HepG2 (cell line): ENCODE results near the gene BICDL2. TPM values are rescaled to one million over a fixed set of nuclear protein-coding genes. Genes with fewer than 3 reads are reported as not detected.

ENCODE experiments used
- AKAP8 ChIP-seq: sonication (generic); formaldehyde crosslinking; IDR thresholded peaks from 2 replicates; pipeline ENCODE4 v1.5.1; 2020; ENCODE audit warnings: mild to moderate bottlenecking, missing genetic modification reagents
- FOXM1 ChIP-seq: sonication (generic); formaldehyde crosslinking; IDR thresholded peaks from 2 replicates; pipeline ENCODE4 v1.5.0; 2020; ENCODE audit warnings: missing genetic modification reagents
- NR2F6 ChIP-seq, 2 experiments: IDR thresholded peaks; 2 replicates each; pipeline ENCODE4 v1.6.1; 2016; ENCODE audit warnings: antibody characterized with exemption in 1 of 2, mild to moderate bottlenecking in 1 of 2
- ZFP91 ChIP-seq: sonication (generic); formaldehyde crosslinking; IDR thresholded peaks from 2 replicates; pipeline ENCODE4 v1.9.0; 2022; ENCODE audit warnings: missing genetic modification reagents, mild to moderate bottlenecking, borderline replicate concordance
- ZFX ChIP-seq: sonication (generic); formaldehyde crosslinking; IDR thresholded peaks from 2 replicates; pipeline ENCODE4 v1.4.0; 2020; ENCODE audit warnings: mild to moderate bottlenecking, low read depth, missing genetic modification reagents, moderate library complexity
- ZNF160 ChIP-seq: sonication (generic); formaldehyde crosslinking; IDR thresholded peaks from 2 replicates; pipeline ENCODE4 v1.8.0; 2022; ENCODE audit warnings: mild to moderate bottlenecking, inconsistent platforms, missing genetic modification reagents
- ZNF281 ChIP-seq: sonication (generic); formaldehyde crosslinking; IDR thresholded peaks from 2 replicates; pipeline ENCODE4 v1.4.0; 2020; ENCODE audit warnings: missing genetic modification reagents, borderline replicate concordance
- ZNF292 ChIP-seq: sonication (generic); formaldehyde crosslinking; IDR thresholded peaks from 2 replicates; pipeline ENCODE4 v1.8.1; 2022; ENCODE audit warnings: mild to moderate bottlenecking, low read depth, missing genetic modification reagents, borderline replicate concordance
- ZNF446 ChIP-seq: sonication (generic); formaldehyde crosslinking; IDR thresholded peaks from 2 replicates; pipeline ENCODE4 v1.5.0; 2020; ENCODE audit warnings: mild to moderate bottlenecking, missing genetic modification reagents
- polyA plus RNA-seq, 8 experiments: library from polyadenylated mRNA; depleted of rRNA in 3 of 8; stranded (reverse) in 7 of 8; unstranded in 1 of 8; fragments of >200 nt; fragmentation: Illumina TruSeq in 4 of 8; extraction: Trizol in 4 of 8; gene quantifications; 2 replicates each; pipeline versions ENCODE4 v1.2.1 to v1.2.3, GENCODE V29; 2011 to 2016; ENCODE audit warnings: low read depth in 4 of 8, missing spikeins in 1 of 8, mixed read lengths in 1 of 8; ENCODE audit not compliant: insufficient read depth in 1 of 8
- total RNA-seq, 5 experiments: library from RNA; depleted of rRNA; stranded (reverse); fragments of >200 nt; fragmentation: Illumina TruSeq; extraction: Trizol; gene quantifications; 2 replicates each; pipeline ENCODE4 v1.2.3, GENCODE V29; 2016; ENCODE audit warnings: low read depth in 1 of 5
- TF ChIP-seq, protein P1 (sequence below): sonication (generic); formaldehyde crosslinking; IDR thresholded peaks from 2 replicates; pipeline ENCODE4 v1.4.0; 2020; ENCODE audit warnings: missing genetic modification reagents
- TF ChIP-seq, protein P2 (sequence below): sonication (generic); formaldehyde crosslinking; IDR thresholded peaks from 2 replicates; pipeline ENCODE4 v1.5.1; 2020; ENCODE audit warnings: mild to moderate bottlenecking, missing genetic modification reagents, moderate library complexity

Gene BICDL2
- total and polyA plus RNA-seq, 2 of the 13 experiments (the other 11 are each of a cell fraction or from before 2014, with no cell fraction given): 0.12 TPM; not detected in 1

- TF ChIP-seq ZFP91 (CRISPR knock-in tag) (0 out of 2 replicates have a peak, but pooled peaks have one; percentile 13), ZNF281 (CRISPR knock-in tag) (no peak), AKAP8 (CRISPR knock-in tag) (no peak), ZNF160 (CRISPR knock-in tag) (no peak), NR2F6 (IDR thresholded peaks at IDR 0.05) (no peak), NR2F6 (CRISPR knock-in tag; IDR thresholded peaks at IDR 0.05) (no peak), ZNF446 (CRISPR knock-in tag) (0 out of 2 replicates have a peak, but pooled peaks have one; percentile 42), ZFX (0 out of 2 replicates have a peak, but pooled peaks have one; percentile 15), FOXM1 (CRISPR knock-in tag) (no peak), ZNF292 (CRISPR knock-in tag) (0 out of 2 replicates have a peak, but pooled peaks have one; percentile 33)
- TF ChIP-seq, protein P1, sequence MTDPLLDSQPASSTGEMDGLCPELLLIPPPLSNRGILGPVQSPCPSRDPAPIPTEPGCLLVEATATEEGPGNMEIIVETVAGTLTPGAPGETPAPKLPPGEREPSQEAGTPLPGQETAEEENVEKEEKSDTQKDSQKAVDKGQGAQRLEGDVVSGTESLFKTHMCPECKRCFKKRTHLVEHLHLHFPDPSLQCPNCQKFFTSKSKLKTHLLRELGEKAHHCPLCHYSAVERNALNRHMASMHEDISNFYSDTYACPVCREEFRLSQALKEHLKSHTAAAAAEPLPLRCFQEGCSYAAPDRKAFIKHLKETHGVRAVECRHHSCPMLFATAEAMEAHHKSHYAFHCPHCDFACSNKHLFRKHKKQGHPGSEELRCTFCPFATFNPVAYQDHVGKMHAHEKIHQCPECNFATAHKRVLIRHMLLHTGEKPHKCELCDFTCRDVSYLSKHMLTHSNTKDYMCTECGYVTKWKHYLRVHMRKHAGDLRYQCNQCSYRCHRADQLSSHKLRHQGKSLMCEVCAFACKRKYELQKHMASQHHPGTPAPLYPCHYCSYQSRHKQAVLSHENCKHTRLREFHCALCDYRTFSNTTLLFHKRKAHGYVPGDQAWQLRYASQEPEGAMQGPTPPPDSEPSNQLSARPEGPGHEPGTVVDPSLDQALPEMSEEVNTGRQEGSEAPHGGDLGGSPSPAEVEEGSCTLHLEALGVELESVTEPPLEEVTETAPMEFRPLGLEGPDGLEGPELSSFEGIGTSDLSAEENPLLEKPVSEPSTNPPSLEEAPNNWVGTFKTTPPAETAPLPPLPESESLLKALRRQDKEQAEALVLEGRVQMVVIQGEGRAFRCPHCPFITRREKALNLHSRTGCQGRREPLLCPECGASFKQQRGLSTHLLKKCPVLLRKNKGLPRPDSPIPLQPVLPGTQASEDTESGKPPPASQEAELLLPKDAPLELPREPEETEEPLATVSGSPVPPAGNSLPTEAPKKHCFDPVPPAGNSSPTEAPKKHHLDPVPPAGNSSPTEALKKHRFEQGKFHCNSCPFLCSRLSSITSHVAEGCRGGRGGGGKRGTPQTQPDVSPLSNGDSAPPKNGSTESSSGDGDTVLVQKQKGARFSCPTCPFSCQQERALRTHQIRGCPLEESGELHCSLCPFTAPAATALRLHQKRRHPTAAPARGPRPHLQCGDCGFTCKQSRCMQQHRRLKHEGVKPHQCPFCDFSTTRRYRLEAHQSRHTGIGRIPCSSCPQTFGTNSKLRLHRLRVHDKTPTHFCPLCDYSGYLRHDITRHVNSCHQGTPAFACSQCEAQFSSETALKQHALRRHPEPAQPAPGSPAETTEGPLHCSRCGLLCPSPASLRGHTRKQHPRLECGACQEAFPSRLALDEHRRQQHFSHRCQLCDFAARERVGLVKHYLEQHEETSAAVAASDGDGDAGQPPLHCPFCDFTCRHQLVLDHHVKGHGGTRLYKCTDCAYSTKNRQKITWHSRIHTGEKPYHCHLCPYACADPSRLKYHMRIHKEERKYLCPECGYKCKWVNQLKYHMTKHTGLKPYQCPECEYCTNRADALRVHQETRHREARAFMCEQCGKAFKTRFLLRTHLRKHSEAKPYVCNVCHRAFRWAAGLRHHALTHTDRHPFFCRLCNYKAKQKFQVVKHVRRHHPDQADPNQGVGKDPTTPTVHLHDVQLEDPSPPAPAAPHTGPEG (CRISPR knock-in tag): no peak
- TF ChIP-seq, protein P2, sequence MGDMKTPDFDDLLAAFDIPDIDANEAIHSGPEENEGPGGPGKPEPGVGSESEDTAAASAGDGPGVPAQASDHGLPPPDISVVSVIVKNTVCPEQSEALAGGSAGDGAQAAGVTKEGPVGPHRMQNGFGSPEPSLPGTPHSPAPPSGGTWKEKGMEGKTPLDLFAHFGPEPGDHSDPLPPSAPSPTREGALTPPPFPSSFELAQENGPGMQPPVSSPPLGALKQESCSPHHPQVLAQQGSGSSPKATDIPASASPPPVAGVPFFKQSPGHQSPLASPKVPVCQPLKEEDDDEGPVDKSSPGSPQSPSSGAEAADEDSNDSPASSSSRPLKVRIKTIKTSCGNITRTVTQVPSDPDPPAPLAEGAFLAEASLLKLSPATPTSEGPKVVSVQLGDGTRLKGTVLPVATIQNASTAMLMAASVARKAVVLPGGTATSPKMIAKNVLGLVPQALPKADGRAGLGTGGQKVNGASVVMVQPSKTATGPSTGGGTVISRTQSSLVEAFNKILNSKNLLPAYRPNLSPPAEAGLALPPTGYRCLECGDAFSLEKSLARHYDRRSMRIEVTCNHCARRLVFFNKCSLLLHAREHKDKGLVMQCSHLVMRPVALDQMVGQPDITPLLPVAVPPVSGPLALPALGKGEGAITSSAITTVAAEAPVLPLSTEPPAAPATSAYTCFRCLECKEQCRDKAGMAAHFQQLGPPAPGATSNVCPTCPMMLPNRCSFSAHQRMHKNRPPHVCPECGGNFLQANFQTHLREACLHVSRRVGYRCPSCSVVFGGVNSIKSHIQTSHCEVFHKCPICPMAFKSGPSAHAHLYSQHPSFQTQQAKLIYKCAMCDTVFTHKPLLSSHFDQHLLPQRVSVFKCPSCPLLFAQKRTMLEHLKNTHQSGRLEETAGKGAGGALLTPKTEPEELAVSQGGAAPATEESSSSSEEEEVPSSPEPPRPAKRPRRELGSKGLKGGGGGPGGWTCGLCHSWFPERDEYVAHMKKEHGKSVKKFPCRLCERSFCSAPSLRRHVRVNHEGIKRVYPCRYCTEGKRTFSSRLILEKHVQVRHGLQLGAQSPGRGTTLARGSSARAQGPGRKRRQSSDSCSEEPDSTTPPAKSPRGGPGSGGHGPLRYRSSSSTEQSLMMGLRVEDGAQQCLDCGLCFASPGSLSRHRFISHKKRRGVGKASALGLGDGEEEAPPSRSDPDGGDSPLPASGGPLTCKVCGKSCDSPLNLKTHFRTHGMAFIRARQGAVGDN (CRISPR knock-in tag): peak; percentile 43; the same call in 1 of the 2 replicates
These were observed 9.3 kb upstream of the BICDL2 start, which contains the start of gene MMP25 (continued) for GRCh38 chr16:3045758-3046640.
